HG03066 (cell line): ENCODE results near the gene ARID2.

Experiments used
- ATAC-seq: cut with Tn5 transposase; IDR thresholded peaks from one replicate; pipeline ENCODE4 v1.9.1; 2021; ENCODE audit warnings: low read depth; ENCODE audit not compliant: unreplicated experiment

ARID2 gene

DNA sequence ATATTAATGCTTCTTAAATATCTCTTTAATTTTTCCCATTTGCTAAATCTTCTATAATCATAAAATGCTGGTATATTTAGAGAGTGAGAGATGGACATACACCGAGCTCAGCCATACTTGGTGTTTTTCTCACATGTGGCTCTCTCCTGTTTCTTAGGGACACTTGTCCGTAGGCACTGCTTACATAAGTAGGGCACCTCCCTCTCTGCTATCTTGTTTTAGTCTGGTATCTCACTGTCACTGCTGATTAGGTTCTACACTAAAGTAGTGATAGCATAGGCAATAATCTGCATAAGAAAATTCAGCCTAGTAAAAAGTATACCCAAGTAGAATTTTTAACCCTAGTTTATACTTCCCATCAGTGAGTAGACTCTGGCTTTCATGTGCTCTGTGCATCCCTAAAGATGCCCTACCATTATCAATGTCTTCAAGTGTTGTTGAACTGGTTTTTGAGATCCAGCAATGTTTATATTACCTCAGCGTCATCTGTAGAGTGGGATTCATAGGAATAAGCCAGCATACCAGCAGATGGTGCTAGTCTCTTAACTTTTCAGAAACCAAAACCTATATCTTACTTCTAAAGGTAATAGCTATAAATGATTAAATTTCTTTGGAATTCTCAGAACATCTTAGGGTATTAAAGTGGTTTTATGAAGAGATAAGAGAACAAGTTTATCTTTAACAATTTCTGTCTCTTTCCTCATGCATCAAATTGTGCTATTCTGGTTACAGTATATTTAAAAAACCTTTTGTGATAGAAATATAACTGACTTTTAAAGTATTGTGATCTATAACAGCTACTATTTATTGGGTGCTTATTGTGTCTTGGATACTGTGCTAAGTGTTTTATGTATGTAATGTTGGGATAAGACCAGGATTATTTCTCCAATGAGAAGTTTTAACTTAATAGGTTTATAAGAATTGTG is 32.9 kb downstream of the ARID2 start:
- no peak for ATAC-seq

DNA sequence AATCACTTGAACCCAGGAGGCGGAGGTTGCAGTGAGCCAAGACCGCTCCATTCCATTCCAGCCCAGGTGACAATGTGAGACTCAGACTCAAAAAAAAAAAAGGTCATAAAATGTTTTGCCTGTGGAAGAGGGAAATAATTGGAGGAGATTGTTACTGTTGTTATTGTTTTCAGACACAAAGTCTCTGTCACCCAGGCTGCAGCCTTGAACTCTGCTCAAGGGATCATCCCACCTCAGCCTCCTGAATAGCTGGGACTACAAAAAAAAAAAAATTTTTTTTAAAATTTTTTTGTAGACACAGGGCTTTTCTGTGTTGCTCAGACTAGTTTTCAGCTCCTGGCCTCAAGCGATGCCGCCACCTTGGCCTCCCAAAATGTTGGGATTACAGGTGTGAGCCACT is 33.9 kb downstream of the ARID2 start:
- ATAC-seq, result no peak

DNA sequence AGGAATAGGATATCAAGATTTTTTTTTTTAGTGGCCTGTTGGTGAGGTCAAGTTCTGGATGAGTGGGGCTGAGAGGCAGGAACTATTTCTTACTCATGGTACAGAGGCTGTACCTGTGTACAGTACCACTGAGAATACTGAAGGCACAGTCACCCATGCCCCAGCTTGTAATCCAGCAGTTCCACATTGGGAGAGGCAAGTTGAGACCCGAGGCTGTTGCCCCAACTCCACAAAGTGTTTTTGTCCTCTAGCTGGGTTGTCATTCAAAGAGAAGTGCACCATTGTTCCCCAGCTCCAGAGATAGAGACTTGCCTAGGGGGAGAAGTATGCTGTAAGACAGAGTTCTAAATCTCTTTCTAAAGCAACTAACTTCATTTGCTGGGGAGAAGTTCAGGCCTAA is 38.7 kb downstream of the ARID2 start:
- ATAC-seq, result no peak

DNA sequence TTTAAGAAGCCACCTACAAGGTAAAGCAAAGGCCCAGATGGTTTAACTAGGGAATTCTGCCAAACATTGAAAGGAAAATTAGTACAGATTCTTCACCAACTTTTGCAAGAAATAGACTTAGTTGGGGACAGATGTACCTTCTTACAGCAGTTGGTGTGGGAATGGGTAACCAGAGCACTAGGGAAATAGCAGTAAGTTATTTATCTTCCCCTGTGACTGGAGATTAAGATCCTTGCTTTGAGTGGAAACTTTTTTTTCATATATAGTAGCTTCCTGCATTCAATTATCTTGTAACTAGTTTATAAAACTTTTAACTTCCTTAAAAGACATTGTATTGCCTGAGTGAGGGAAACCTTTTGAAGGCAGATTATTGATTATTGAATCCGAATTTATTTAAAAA is 44.2 kb downstream of the ARID2 start:
- ATAC-seq, result no peak

DNA sequence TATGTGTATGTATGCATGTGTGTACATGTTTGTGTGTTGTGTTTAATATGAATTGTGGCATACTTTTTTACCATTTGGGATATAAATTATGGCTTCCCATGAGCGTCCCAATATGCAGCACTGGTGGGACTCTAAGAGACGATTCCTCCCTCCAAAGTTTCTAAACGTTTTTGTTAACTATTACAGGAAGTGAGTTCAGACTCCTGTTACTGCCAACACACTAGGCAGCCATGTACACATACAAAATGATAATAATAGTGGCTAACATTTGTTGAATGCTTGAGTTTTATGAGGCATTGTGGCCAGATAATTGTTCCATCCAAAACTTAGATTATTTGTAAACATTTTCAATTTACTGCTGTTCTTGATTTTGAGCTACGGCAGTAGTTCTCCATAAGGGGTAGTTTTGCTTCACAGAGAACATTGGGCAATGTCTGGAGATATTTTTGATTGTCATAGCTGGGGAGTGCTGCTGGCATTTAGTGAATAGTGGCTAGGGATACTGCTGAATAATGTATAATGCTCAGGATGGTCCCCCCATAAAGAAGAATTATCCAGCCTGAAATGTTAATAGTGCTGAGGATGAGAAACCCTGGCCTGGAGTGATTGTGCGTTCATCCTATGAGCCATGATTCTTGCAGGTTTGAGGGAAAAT is 45.1 kb downstream of the ARID2 start:
- no peak for ATAC-seq

DNA sequence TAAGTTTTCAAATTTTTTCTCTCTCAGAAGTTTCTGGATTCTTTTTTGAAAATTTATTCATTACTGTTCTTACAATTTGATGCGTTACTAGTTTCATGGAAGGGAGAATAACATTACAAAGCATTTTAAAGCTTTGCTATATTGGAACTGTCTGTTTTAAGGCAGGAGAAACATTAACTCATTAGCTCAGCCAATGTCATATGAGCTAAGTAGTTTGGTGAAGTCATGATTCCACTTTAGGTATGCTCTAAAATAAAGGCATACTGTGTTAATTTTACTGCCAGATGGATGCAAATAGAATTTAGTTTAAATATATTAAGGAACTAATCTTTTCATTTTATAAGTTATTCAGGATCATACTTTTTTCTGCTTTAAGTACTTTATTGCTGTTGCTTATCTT is 46.0 kb downstream of the ARID2 start:
- ATAC-seq, result no peak

DNA sequence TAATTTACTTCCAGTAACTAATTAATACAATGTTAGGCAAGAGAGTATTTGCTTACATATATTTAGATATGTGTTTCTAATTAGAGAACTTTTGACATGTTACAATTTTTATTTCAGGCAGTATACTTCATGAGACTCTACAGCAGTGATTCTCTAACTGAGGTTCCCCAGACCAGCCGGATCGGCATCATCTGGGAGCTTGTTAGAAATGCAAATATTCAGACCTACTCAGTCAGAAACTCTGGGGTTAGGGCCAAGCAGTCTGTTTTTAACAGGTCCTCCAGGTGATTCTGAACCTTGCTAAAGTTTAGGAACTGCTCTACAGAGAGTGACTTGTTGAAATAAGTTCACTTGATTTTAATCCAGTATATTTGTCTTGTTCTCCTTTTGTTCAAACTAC is 46.5 kb downstream of the ARID2 start:
- no peak for ATAC-seq

DNA sequence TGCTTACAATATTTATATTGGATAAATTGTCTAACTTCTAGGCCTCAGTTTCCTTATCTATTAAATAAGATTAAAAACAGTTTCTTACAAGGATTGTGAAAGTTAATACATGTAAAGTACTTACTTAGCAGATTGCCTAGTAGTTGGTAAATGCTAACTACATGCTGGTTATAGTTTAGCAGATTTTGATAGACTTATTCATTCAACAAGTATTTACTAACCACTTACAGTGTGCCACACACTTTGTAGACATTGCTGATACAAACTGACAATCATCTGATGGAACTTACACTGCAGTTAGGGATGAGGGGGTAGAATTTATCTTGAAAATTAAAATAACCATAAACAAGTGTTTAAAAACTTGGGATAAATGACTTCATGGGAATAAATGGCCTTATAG is 50.4 kb downstream of the ARID2 start:
- no peak for ATAC-seq

DNA sequence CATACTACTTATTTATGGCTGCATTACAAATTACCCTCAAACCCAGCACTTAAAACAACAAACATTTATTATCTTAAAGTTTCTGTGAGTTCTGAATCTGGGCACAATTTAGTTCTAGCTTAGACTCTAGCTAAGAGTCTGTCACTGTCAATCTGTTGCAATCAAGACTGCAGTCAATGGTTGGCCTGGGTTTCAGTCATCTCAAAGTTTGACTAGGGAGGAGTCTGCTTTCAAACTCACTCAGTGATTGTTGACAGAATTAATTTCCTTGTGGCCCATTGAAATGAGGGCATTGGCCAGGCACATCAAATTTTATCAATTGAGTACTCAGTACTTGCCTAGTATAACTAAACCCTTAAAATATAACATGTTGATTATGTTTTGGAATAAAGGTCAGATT is 51.6 kb downstream of the ARID2 start:
- ATAC-seq, result no peak

DNA sequence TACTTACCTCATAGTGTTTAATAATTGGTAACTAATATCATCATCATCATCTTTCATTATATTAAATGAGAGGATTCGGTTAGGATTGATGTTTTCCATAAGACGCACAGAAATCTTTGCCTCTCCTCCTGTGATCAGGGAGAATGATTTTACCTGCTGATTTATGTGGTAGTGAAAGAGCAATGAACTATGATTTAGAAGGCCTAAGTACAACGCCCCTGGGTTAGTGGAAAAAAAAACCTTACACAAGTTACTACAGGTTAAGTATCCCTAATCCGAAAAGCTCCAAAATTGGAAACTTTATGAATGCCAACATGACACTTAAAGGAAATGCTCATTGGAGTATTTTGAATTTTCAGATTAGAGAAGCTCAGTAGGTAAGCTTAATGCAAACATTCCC is 55.8 kb downstream of the ARID2 start:
- ATAC-seq, result no peak

DNA sequence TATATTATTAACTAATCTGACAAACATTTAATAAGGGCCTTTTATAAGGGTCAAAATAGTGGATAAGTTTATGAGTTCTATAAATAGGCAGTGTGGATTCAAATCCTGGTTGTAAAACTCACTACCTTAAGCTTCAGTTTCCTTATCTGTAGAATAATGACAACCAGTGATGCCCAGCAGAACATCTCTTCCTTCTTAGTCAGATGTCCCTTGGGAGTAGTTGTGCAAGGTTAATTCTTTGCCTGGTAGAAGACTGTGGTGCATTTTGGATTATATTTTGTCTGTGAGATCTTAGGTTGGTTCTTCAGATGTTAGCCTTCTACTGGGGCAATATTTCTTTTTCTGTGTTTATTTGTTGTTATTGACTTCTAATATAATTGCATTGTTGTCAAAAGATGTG is 59.5 kb downstream of the ARID2 start:
- no peak for ATAC-seq

DNA sequence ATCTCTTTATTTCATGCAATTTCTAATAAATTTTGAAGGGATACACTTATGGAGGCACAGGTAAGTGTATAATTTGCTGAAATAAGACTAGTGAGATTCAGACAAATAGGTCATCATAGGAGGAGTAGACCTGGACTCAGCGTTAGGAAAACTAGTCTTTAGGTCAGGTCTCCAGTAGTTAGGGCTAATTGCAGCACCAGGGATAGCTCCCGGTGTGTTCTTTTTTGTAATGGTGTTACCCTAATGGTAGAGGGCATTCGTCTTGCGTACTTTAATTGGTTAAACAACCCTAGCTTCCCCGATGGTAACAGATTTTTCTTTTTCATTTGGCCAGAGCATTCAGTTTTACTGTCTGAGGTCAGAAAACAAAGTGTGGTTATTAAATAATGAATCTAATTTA is 64.9 kb downstream of the ARID2 start:
- no peak for ATAC-seq

DNA sequence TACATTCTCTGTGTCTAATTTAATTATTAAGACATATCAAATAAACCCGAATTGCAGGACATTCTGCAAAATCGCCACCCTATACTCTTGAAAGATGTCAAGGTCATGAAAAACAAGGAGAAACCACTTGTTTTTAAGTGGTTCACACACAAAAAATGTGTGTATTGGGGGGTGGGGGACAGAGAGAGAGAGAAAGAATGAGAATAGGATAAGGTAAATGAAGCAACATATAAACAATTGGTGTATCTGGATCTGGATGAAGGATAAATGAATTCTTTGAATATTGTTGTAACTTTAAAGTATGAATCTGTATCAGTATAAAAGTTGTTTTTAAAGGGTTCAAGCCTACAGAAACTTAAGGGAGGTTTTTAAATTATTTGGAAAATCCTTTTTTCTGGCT is 72.1 kb downstream of the ARID2 start:
- no peak for ATAC-seq

DNA sequence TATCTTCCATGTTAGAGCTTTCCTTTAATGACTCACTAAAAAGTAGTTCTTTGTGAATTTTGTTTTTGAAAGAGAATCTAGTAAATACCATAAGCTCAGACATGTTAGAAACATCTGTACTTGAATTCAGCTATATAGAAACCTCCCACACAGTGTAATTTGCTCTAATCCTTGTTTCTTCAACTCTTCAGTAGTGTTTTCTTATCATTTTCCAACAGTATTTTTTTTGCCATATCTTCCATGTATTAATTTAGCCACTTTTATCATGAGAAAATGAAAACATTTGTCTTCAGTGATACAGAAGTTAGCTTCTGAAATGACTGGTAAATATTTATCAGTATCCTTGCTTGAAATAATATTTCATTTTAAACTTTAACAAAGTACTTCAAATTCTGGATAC is 73.6 kb downstream of the ARID2 start:
- ATAC-seq, result no peak

DNA sequence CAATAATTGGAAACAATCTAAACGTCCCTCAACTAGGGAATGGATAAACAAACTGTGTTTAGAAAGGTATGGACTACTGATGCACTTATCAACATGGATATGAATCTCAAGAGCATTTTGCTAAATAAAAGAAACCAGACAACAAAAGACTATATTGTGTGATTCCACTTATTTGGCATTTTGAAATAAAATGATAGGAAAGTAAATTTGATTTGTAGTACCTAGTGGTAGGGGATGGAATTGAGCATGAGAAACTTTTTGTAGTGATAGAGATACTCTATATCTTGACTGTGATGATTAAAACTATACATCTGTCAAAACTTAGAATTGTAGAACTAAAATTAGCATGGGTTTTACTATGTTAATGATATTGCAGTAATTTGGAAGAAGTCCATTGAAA is 87.1 kb downstream of the ARID2 start:
- ATAC-seq, result no peak

DNA sequence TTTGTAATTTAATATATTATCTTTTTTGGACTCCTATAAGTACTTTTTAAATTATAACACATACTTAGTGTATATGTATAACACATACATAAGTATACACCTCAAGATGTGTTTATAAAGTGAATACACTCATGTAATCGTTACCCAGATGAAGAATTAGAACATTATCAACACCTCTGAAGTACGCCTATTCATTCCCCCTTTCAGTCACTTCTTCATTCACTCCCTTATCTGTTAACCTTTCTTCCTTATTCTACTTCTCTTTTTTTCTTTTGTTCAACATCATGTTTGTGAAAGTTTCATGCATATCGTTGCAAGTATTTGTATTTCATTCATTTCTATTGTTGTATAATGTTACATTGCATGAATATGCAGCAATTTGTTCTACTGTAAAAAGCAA is 98.5 kb downstream of the ARID2 start:
- ATAC-seq, result peak; percentile 30

DNA sequence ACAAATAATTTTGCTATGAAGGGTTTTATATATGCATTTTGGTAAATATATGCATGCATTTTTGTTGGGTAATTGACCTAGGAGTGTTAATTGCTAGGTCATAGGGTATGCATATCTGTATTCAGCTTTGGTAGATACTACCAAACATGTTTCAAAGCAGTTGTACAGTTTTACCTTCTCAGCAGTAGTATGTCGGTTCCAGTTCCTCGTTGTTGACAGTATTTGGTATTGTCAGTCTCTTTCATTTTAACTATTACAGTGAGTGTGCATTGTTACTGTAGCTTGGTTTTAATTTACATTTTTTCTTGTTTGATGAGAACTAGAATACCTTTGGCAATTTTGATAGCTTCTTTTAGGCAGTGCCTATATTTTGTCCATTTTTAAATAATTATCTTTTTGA is 98.9 kb downstream of the ARID2 start:
- ATAC-seq, result peak; percentile 65

DNA sequence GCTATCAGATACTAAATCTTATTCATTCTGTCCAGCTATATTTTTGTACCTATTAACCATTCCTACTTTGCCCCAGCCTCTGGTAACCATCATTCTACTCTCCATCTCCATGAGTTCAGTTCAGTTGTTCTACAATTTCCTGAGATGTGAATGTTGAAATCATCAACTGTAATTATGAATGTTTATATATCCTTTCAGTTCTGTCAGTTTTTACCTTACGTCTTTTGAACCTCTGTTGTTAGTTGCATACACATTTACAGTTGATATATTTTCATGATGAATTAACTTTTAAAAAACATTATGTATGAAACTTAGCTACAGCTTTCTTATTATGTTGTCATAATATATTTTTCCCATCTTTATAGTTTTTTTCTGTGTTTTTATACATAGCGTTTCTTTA is 102.1 kb downstream of the ARID2 start:
- no peak for ATAC-seq

DNA sequence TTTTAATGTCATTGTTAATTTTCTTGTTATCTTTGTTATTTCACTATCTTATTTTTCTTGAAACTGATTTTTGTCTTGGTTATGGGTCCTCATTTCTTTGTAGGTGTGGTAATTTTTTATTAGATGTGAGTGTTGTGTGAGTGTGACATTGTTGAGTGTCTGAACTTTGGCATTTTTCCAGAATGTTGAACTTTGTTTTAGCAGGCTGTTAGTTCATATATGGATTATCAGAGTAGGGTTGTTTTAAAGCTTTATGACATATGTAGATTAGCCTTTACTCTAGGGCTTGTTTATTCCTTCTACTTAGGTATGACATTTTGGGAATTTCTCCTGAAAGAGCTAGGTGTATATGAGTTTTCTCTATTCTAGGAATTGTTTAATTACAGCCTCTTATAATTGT is 103.9 kb downstream of the ARID2 start:
- no peak for ATAC-seq

DNA sequence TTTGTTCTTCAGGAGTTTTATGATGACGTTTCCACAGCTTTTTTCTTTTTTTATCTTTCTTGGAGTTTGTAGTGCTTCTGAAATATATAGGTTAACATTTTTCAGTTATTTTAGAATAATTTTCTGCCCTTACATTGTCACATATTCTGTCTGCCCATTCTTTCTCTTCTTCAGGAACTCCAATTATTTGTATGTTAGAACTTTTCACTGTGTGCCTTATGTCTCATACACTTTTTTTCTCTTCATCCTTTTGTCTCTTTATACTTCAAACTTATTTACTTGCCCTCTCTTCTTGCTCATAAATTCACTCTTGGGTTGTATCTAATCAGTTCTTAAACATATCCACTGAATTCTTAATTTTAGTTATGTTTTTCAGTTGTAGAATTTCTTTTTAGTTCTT is 105.3 kb downstream of the ARID2 start:
- no peak for ATAC-seq

DNA sequence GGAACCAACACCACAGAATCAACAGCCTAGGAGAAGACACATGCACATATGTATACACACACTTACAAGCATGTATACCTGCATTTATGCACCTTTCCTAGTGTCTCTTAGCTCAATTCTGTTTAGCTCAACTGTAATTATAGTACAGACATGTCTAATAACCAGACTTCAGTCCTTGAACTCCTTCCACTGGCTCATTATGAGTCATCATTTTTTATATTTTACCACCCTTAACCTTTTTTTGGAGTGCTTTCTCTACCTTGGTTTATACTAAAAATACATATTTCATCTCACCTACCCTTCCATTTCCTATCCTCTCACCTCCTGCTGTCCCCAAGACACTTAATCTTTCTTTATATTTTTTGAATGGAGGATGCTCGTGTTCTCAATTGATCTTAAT is 110.4 kb downstream of the ARID2 start:
- ATAC-seq, result no peak

DNA sequence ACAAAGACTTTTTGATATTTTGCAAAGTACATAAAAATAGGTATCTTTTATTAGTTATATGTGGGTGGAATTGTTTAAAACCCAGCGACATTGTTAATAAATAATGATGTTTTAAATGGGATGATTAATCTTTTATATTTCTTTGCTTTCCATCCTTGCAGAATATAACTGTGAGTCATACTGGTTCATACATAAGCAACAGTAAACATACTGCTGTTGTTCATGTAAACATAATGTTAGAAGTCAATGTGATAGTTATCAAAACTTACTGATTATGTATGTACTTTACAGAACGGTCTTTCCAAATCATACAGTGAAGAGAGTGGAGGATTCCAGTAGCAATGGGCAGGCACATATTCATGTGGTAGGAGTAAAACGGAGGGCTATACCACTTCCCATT is 119.8 kb downstream of the ARID2 start:
- ATAC-seq, result no peak
